ENCODE results near the gene OTOP3.
"Not testable (repeated sequence)": the region's sequence is repeated elsewhere in the genome, so short reads cannot be mapped to it uniquely, and the experiment has no call there.

OTOP3 gene, protein sequence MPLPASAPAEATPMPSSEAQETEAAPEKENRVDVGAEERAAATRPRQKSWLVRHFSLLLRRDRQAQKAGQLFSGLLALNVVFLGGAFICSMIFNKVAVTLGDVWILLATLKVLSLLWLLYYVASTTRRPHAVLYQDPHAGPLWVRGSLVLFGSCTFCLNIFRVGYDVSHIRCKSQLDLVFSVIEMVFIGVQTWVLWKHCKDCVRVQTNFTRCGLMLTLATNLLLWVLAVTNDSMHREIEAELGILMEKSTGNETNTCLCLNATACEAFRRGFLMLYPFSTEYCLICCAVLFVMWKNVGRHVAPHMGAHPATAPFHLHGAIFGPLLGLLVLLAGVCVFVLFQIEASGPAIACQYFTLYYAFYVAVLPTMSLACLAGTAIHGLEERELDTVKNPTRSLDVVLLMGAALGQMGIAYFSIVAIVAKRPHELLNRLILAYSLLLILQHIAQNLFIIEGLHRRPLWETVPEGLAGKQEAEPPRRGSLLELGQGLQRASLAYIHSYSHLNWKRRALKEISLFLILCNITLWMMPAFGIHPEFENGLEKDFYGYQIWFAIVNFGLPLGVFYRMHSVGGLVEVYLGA

DNA sequence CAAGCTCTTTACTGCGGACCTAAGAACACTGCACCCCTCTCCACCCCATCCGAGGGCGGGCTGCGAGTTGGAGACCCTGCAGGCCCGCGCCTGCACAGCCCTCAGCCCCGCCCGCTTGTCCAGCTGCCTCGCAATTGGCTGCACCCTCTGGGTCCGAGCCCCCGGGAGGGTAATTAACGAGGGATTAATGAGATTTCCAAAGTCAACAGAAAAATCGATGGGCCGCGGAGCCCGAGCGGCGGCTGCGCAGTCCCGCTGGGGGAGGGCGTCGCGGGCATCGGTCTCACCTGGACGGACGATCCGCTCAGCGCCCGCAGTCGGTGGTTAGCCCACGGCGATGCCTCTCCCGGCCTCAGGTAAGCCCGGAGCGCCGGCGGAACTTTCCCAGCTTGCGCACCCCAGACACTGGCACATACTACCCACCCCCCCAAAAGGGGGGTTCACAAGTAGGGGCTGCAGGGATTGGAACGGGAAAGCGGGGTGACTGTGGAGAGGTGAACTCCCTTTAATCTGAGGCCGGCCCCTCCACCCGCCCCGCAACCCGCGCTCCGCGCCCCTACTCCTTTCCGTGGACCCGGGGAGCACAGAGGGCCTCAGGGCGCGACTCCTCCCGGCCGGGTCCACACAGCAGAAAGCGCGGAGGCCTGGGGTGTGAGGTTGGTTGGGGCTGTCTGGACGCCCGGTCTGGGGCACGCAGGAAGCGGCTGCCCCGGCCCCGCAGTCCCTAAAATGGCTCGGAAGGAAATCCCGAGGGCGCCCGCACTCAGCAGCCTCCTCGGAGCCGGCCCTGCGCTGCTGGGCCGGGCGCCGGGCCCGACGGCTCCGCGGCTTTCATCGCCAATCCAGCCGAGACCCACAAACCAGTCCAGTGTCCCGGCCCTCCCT lies at the start of gene OTOP3:
Gene OTOP3, plus strand, starts transcription at position 314 of the 885 bp plus-strand sequence. Its CDS starts 24 bp downstream, at position 338.
- DNase-seq (ENCODE audit: low spot score) = no peak

DNA sequence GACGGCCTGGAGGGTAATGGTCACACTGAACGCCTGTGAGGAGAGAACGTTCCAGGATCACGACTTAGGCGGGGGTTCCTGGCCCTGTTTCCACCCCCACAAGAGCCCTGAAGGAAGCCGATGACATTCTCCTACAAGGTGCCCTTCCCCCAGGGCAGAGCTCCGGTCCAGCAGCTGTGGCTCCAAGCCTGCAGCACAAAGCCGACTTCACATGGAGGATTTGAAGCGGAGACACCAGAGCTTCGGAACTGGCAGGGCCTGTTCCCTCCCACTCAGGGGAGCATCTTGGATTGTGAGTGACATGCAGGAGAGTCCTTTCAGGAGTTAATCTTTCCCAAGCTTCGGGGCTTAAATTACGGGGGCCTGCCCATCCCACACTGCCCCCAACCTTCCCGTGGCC lies 47.2 kb upstream of the OTOP3 start:
- DNase-seq (ENCODE audit: low spot score) = no peak

DNA sequence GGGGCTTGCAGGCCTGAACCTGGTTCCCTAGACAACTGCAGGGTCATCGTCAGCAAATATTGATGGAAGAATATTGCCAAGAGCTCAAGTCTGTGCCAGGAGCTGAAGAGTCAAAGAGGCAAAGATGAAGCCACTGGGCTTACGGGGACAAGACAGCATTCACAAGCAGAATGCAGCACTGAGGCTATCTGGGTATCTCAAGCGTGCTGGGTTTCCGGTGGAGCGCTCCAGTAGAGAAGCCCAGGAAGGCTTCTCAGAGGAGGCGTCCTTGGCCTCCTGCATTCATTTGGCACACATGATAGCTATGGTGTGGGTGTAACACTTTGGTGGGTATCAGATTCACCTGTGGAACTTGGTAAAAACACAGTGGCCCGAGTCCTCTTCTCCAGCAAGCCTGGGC lies 45.1 kb upstream of the OTOP3 start:
- no peak for DNase-seq (ENCODE audit: low spot score)

DNA sequence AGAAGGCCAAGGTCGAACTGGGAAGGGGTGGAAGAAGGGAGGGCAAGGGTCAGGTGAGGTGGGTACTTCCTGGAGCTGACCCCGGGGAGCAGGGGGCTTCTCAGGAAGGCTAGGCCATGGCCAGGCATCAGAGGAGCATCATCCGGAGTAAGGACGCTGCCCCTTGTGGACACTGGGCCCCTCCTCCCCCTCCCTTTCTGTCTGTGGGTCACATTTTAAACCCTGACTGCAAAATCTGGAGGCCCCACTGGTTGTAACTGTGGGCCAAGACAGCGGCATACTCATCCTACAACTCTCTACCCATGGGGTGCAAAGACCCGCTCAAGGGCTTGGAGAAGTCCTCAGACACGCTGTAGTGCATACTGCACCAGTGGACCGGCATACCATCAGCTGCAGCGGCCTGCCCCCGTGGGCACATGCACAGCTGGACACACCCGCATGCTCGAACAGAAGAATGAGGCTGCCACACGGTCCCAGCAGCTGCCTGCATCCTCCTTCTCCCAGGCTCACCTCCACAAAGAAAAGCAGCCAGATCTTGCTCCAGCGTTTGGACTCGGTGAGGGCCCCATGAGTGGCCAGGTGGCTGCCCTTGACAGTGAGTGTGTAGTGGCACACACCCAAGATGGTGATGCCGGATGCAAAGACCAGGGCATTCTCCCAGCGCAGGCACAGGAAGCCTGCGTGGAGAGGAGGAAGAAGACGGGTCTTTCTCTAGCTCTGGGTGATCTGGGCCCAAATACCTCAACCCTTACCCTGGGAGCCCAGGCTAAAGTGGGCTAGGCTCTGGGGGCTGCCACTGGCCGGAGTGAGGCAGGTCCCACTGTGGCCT lies 43.5 kb upstream of the OTOP3 start:
- no peak for DNase-seq (ENCODE audit: low spot score)

DNA sequence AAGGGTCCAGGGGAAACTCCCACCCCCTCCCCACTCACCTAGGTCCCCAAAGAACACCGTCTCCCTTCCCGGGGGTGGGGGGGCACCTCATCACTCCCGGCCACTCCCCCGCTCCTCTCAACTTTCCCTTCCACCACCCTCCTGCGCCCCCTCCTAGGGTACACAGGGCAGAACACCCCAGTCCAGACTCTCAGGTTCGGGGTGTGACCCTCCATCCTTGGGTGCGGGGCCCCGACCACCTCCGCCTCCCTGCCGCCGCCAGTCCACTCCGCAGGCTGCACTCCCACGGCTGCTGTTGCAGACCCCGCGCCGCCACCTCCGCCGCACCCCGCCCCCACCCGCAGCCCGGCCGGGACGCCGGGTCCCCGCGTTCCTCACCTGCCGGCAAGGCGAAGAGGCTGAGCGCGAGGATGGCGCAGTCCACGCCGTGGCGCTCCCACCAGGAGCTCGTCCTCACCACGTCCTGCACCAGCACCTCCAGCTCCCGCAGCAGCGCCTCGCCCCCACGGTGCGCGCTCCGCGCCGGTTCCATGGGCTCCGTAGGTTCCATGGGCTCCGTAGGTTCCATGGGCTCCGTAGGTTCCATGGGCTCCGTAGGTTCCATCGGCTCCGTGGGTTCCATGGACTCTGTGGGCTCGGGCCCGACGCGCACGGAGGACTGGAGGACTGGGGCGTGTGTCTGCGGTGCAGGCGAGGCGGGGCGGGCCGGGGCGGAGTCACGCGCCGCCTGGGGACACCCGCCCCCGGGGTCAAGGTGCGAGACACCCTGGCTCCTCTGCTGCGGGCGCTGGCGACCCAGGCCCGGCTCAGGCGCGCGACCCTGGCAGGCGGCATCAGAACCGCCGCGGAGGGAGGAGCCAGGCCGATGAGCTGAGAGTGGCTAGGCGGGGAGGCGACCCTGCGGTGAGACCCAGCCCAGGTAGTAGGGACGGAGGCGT lies 42.5 kb upstream of the OTOP3 start, which contains the start of gene FADS6:
Gene FADS6, minus strand, starts transcription at position 660 of the 938 bp plus-strand sequence. Its CDS starts 38 bp downstream, at position 622.
- peak; percentile 87 for DNase-seq (ENCODE audit: low spot score)

DNA sequence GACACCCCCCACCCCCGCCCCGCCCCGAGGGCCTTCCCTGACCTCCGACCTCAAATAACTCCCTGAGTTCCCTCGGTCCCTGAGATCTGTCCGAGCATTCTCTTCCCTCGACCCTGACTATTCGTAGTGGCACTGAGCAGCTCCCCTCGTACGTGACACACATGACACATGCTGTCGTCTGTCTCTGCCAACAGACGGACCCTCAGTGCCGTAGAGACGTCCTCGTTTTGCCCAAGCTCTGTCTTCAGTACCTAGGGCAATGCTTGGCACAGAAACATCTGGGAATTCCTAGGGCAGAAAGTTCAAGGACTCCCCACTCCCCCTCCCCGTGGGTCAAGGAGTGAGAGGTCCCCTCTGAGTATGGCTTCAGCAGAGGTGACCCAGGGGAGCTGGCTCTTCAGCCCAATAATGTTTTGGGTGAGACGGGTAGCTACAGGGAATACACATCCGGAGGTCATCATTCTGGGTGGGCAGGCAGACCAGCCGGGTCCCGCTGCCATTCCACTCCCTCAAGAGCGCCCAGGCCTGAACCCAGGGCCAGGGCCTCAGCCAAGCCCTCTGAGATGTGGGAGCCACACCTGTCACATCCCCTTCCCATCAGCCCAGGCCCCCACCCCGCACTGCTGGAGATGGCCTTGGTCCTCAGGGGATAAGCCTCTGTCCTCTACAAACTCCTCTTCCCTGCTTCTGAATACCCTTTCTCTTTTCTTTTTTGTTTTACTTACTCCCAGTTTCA lies 41.6 kb upstream of the OTOP3 start:
- no peak for DNase-seq (ENCODE audit: low spot score)

DNA sequence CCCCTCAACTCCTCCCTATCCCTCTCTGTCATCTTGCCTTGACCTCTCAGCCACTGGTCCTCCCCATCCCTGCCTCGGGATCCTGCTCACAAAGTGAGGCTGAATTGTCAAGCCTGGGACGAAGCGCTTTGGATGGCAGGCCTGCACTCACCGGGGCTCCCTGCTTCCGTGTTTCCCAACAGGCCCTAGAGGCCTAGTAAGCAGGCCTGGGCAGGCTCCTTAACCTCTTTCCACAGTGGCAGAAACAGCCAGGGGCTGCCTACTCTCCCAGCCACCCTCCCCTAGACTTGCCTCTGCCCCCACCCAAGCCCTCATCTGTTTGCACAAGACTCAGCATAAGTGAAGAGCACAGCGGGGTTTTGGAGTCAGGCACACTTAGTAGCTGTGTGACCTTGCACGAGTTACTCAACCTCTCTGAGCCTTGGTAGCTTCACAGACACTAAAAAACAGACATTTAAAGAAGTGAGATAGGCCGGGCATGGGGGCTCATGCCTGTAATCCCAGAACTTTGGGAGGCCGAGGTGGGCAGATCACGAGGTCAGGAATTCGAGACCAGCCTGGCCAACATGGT lies 37.2 kb upstream of the OTOP3 start:
- no peak for DNase-seq (ENCODE audit: low spot score)

DNA sequence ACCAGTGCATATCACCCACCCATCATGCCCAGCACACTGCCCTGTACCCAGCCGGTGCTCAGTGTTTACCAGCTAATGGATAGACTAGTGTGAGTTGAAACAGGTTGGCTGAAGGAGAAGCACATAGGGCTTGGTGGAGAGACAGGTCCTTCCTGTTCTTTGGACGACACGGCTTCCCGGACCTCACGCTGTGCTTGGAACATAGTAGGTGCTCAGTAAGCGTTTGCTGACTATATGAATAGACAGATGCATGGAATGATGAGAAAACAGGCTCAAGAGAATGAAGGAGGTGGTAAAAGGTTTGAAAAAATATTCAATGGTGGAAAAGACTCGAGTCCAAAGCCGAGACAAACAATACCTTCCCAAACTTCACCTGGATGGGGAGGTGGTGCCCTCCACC lies 35.5 kb upstream of the OTOP3 start:
- no peak for DNase-seq (ENCODE audit: low spot score)

DNA sequence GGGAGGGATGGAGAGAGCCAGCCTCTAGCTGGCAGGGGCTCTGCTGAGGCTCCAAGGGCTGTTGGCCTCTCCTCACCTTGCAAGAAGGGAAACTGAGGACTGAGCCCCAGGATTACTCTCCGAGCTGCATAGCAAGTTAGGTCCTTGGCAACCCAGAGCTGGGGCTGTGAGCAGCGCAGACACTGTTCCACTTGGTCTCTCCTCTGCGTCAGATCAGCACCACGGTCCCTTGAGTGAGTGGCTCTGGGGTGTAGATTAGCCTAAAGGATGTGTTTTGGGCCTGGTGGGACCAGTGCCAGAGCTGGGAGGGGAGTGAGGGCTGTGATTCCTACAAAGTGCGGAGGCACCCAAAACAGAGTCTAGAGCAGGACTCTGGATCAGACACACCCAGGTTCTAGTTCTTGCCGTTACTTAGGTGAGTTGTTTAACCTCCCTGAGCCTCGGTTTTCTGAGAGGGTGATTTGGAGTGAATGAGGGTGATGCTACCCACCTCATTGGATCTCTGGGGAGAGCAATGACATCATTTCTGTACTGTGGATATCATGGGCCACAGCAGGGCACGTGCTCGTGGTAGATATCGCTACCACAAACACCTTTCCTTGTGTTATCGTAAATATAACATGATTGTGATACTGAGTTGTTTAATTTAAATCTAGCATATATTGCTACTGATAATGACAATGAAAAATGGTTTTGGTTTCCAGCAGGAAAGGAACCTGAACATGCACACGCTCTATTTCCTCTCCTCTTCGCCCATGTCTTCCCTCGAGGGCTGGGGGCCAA lies 34.2 kb upstream of the OTOP3 start:
- DNase-seq (ENCODE audit: low spot score) = no peak

DNA sequence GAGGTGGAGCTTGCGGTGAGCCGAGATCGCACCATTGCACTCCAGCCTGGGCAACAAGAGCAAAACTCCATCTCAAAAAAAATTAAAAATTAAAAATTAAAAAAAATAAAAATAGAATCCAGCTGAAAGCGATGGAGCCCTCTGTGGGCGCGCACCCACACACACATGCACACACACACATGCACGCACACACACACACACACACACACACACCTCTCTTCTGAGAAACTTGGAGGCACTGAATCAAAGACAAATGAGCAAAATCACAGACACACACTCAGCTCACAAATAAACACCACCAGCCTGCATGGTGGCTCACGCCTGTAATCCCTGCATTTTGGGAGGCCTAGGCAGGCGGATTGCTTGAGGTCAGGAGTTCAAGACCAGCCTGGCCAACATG lies 32.7 kb upstream of the OTOP3 start:
- no peak for DNase-seq (ENCODE audit: low spot score)

DNA sequence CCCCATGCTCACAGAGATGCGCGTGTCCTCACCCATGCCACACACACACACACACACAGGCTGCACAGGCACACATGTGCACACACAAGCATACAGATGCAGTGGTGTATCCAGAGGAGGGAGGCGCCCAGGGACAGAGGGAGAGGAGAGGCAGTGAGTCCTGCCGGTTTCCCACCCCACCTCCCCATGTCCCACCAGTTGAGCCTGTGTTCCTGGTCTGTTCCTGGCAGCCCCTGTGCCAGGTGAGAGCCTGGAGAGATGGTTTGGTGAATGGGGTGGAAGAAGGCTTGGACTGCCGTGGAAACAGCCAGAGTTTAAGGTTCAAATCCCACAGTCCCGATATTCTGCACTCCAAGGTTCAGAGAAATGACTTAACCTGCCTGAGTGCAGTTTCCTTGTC lies 32.0 kb upstream of the OTOP3 start:
- no peak for DNase-seq (ENCODE audit: low spot score)

DNA sequence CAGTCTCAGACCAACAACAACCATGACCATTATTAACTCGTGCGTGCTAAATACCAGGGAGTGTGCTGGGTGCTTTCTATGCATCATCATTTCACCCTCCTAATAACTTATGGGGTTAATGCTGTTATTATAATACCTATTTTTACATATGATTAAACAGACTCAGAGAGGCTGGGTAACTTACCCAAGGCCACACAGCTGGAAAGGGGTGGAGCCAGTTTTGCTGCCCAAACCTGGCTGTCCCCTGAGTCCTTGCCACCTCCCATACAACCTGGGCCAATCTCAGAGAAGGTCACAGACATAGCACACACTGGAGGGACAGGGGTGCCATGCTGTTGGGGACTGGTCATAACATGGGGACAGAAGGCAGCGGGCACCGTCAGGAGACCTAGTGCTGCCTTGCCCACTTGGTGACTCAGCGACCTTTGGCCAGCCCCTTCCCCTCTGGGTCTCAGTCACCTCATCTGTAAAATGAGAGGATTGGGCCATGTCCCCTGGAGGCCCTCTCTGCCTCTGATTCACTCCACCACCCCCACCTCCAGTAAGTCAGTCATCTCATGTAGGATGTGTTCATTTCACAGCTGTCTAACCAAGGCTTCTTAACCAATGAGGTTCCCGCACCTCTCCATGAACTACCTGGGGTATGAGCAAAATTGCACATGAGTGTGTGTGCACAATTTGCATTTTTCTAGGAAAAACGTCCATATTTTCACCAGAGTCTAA lies 30.9 kb upstream of the OTOP3 start:
- no peak for DNase-seq (ENCODE audit: low spot score)

DNA sequence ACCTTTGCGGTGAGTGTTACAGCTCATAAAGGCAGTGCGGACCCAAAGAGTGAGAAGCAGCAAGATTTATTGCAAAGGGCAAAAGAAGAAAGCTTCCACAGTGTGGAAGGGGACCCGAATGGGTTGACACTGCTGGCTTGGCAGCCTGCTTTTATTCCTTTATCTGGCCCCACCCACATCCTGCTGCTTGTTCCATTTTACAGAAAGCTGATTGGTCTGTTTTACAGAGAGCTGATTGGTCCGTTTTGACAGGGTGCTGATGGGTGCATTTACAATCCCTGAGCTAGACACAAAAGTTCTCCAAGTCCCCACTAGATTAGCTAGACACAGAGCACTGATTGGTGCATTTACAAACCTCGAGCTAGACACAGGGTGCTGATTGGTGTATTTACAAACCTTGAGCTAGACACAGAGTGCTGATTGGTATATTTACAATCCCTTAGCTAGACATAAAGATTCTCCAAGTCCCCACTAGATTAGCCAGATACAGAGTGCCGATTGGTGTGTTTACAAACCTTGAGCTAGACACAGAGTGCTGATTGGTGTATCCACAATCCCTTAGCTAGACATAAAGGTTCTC lies 29.4 kb upstream of the OTOP3 start:
- not testable (repeated sequence) for DNase-seq (ENCODE audit: low spot score)

DNA sequence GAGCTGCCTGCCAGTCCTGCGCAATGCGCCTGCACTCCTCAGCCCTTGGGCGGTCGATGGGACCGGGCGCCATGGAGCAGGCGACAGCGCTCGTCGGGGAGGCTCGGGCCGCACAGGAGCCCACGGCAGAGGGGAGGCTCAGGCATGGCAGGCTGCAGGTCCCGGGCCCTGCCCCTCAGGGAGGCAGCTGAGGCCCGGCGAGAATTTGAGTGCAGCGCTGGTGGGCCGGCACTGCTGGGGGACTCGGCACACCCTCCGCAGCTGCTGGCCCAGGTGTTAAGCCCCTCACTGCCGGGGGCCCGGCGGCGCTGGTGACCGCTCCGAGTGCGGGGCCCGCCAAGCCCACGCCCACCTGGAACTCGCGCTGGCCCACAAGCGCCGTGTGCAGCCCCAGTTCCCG lies 28.7 kb upstream of the OTOP3 start:
- no peak for DNase-seq (ENCODE audit: low spot score)

DNA sequence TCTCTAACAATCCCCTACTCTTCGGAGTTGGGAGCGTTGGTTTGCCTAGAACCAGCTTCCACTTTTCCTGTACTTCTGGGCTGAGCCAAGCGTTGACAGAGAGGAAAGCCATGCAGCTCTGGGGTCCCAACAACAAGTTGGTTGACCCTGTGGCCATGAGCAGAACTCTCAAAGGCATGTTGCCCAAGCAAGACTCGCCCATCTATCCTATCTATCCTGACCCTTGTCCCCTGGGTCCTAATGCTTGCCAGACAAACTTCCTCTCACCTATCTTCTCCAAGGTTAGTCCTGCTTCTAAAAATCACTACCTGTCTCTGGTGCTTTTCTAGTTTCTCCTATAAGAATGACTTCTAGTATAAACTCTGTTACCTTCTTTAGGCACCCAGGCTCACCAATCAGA lies 26.6 kb upstream of the OTOP3 start:
- not testable (repeated sequence) for DNase-seq (ENCODE audit: low spot score)

DNA sequence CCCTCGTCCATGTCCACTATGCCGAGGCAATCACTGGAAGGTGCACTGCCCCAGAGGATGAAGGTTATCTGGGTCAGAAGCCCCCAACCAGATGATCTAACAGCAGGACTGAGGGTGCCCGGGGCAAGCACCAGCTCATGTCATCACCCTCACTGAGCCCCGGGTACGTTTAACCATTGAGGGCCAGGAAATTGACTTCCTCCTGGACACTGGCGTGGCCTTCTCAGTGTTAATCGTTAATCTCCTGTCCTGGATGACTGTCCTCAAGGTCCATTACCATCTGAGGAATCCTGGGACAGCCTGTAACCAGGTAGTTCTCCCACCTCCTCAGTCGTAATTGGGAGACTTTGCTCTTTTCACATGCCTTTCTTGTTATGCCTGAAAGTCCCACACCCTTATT lies 24.3 kb upstream of the OTOP3 start:
- DNase-seq (ENCODE audit: low spot score) = not testable (repeated sequence)

DNA sequence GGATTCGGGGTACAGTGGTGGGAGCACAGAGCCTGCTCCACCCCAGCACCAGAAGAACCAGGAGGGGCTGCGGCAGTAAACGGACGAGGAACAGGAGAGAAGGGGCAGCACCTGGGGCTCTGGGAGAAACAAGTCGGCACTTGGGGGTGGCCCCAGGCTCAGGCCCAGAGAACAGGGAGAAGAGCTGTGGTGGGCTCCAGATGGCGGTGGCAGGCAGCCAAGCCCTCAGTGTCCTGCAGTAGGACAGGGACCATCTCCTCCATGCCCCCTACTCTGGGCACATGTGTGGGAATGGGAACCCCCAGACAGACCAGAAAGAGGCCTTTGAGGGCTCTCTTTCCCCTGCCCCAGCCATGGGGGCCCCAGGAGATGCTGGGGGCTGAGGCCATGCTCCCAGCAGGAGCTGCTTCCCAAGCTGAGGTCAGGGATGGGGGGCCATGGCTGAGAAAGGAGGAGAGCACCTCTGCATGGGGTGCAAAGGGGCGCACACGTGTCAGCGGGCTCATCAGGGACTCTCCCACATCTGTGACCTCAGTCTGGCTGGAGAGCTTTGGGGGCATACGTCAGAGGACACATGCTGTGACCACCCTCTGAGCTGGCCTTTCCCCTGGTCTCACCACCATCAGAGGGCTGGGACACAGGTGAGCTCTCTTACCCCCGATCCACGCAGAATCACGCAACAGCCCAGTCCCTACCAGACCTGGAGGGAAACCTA lies 19.4 kb upstream of the OTOP3 start:
- no peak for DNase-seq (ENCODE audit: low spot score)
